ENCODE results near the gene ZWILCH.

ZWILCH gene

DNA sequence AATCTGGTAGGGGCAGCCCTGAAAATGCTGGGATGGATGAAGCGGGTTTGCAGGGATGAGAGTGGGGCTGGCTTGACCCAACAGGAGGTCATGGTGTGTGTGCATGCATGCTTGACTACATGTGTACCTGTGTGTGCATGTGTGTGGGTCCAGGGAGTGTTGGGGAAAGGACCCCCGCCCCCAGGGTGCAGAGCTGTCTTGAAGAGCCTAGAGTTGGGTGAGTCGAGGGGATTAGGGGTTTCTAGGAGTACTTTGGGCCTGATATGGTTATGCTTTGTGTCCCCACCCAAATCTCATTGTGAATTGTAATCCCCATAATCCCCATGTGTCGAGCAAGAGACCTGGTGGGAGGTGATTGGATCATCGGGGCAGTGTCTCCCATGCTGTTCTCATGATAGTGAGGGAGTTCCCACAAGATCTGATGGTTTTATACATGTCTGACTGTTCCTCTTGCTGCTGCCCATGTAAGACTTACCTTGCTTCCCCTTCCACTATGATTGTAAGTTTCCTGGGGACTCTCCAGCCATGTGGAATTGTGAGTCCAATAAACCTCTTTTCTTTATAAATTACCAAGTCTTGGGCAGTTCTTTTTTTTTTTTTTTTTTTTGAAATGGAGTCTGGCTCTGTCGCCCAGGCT is 65.8 kb downstream of the ZWILCH start:
- H3K36me3 ChIP-seq (ENCODE audit: insufficient read depth, low read length): no peaks in the 10 kb centered on the region
- H3K4me1 ChIP-seq (ENCODE audit: control insufficient read depth, insufficient read depth, low read length): peaks cover 4% of the 10 kb centered on the region
- H3K4me3 ChIP-seq (ENCODE audit: low read length): no peak overlapping the region
- H3K9ac ChIP-seq (ENCODE audit: low read depth, low read length): no peak overlapping the region
- no peaks in the 10 kb centered on the region for H3K9me3 ChIP-seq (replicated peaks; ENCODE audit: low read length)
- H3K4me2 ChIP-seq (ENCODE audit: low read length): no peak overlapping the region
- H3K27me3 ChIP-seq (ENCODE audit: control insufficient read depth, insufficient read depth, low read length): no peaks in the 10 kb centered on the region

DNA sequence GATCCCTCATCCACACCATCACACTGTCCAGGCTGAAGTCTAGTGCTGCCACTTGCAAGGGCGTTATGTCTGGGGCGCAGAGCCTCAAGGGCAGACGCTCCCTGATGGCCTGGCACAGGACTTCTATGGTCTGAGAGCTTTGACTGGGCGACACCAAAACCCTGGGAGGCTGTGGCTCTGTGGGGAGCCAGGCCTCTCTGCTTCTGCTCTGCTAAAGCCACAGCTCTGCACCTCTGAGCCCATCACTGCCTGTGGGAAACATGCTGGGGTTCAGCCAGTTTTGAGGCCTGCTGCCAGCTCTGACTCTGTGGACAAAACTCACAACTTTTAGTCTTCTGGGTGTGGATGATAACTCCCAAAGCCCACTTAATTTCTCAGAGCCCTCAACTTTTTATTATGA is 67.0 kb downstream of the ZWILCH start:
- Histone ChIP-seq H3K4me2 (ENCODE audit: low read length) (no peak overlapping the region), H3K9me3 (replicated peaks; ENCODE audit: low read length) (no peaks in the 10 kb centered on the region), H3K9ac (ENCODE audit: low read depth, low read length) (no peak overlapping the region), H3K4me1 (ENCODE audit: control insufficient read depth, insufficient read depth, low read length) (no peaks in the 10 kb centered on the region), H3K4me3 (ENCODE audit: low read length) (no peak overlapping the region), H3K36me3 (ENCODE audit: insufficient read depth, low read length) (no peaks in the 10 kb centered on the region), H3K27me3 (ENCODE audit: control insufficient read depth, insufficient read depth, low read length) (no peaks in the 10 kb centered on the region)

DNA sequence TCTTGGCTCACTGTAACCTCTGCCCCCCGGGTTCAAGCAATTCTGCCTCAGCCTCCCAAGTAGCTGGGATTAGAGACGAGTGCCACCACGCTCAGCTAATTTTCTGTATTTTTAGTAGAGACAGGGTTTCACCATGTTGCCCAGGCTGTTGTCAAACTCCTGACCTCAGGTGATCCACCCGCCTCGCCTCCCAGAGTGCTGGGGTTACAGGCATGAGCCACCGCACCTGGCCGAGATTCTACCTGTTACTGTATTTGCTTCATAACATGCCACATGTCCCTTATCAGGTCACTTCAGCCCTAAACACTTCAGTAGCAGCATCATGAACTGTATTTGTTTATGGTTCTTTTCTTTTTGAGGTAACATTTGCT is 68.2 kb downstream of the ZWILCH start:
- peaks cover 4% of the 10 kb centered on the region for H3K4me1 ChIP-seq (ENCODE audit: control insufficient read depth, insufficient read depth, low read length)
- H3K36me3 ChIP-seq (ENCODE audit: insufficient read depth, low read length): no peaks in the 10 kb centered on the region
- no peak overlapping the region for H3K9ac ChIP-seq (ENCODE audit: low read depth, low read length)
- no peaks in the 10 kb centered on the region for H3K27me3 ChIP-seq (ENCODE audit: control insufficient read depth, insufficient read depth, low read length)
- no peaks in the 10 kb centered on the region for H3K9me3 ChIP-seq (replicated peaks; ENCODE audit: low read length)
- H3K4me2 ChIP-seq (ENCODE audit: low read length): no peak overlapping the region
- H3K4me3 ChIP-seq (ENCODE audit: low read length): no peak overlapping the region

DNA sequence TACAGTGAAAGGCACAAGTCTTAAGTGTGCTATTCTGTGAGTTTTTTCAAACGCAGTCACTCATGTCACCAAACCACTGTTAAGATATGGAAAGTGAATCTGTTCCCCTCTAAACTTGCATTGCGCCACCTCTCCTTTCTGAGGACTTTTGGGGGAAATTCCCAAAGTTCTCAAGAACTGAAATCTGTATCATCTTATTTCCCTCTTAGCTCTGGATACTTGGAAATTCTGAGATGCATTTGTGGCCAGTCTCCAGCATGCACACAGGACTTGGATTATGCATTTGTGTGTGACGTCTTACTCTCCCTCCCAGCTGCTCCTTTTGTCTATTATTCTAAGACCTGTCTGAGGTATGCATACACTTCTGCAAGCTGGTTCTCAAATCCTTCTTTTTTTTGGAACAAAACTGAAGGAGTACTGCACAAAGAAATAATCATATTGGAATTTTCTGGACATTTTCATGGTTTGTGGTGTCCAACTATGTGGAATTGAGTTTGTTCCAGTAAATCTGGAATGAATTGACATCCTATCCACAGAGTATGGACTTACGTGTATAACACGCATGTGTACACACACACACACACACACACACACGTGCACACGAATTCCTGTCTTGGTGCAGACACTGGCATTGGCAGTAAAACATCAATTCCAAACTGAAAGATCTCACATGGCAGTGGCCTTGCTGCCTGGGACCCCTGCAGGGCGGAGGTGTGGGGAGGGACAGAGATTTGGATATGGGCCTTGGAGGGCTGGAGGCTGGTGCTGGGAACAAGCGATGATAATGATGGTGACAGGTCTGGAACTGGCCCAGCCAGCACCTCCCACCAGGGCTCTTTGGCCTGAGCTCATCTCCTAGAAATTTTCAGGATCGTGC is 68.8 kb downstream of the ZWILCH start:
- Histone ChIP-seq H3K36me3 (ENCODE audit: insufficient read depth, low read length) (no peaks in the 10 kb centered on the region), H3K4me2 (ENCODE audit: low read length) (no peak overlapping the region), H3K4me3 (ENCODE audit: low read length) (no peak overlapping the region)

DNA sequence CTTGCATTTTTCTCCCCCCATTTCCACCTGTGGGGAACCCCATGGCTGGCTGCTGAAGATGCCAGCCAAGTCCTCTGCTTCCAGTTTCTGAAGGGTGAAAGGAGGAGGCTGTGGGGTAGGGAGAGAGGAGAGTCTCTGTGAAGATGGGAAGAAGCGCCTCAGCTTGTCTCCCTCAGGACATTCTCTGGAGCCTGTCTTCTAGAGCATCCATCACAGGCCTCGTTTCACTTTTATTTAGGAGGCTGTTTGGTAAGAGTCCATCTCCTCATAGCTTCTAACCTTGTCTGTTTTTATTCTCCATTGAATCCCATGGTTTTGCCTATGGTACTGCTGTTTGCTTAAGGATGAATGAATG is 69.4 kb downstream of the ZWILCH start:
- no peak overlapping the region for H3K4me3 ChIP-seq (ENCODE audit: low read length)
- H3K9me3 ChIP-seq (replicated peaks; ENCODE audit: low read length): no peaks in the 10 kb centered on the region
- no peaks in the 10 kb centered on the region for H3K36me3 ChIP-seq (ENCODE audit: insufficient read depth, low read length)
- H3K4me2 ChIP-seq (ENCODE audit: low read length): no peak overlapping the region
- H3K9ac ChIP-seq (ENCODE audit: low read depth, low read length): no peak overlapping the region
- peaks cover 7% of the 10 kb centered on the region for H3K4me1 ChIP-seq (ENCODE audit: control insufficient read depth, insufficient read depth, low read length)
- H3K27me3 ChIP-seq (ENCODE audit: control insufficient read depth, insufficient read depth, low read length): no peaks in the 10 kb centered on the region

More for the DNA sequence above, 68.8 kb downstream of the ZWILCH start:
- H3K9ac ChIP-seq (ENCODE audit: low read depth, low read length): no peak overlapping the region
- H3K9me3 ChIP-seq (replicated peaks; ENCODE audit: low read length): no peaks in the 10 kb centered on the region
- H3K4me1 ChIP-seq (ENCODE audit: control insufficient read depth, insufficient read depth, low read length): peaks cover 7% of the 10 kb centered on the region
- no peaks in the 10 kb centered on the region for H3K27me3 ChIP-seq (ENCODE audit: control insufficient read depth, insufficient read depth, low read length)

DNA sequence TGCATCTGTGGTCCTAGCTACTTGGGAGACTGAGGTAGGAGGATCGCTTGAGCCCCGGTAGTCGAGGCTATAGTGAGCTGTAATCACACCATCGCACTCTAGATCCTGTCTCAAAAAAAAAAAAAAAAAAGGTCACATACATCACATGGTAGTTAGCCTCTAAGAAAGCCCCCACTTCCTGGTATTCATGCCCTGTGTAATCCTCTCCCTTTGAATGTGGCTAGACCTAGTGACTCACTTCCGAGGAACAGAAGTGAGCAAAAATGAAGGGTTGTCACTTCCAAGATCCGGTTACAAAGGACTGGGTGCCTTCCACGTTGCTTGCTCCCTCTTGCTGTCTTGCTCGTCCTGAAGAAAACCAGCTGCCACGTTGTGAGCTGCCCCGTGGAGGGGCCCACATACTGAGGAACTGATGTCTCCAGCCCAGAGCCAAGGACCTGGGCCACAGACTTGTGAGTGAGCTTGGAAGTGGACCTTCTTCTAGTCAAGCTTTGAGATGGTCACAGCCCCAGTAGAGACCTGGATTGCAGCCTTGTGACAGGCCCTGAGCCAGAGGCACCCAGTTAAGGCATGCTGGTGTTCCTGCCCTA is 73.3 kb downstream of the ZWILCH start:
- Histone ChIP-seq H3K27me3 (ENCODE audit: control insufficient read depth, insufficient read depth, low read length) (no peaks in the 10 kb centered on the region), H3K9ac (ENCODE audit: low read depth, low read length) (no peak overlapping the region), H3K4me2 (ENCODE audit: low read length) (no peak overlapping the region), H3K9me3 (replicated peaks; ENCODE audit: low read length) (no peaks in the 10 kb centered on the region), H3K4me1 (ENCODE audit: control insufficient read depth, insufficient read depth, low read length) (peaks cover 13% of the 10 kb centered on the region), H3K4me3 (ENCODE audit: low read length) (no peak overlapping the region), H3K36me3 (ENCODE audit: insufficient read depth, low read length) (no peaks in the 10 kb centered on the region)

DNA sequence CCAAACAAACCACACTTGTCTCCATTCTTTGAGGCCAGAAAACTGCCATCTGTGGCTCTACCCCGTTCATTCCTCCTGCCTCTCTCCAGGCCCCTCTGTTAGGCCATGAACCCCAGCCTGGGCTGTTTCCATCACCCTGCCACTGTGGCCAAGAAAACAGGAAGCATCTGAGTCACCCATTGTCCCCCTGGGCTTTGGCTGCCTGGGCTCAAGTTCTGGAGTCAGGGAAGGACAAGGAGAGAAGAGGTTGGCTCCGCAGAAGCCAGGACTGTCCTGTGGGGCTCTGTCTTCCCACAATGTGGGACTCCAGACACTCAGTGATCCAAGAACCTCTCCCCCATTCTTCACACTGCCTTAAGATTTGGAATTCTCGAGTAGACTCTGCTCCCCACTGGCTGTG is 75.5 kb downstream of the ZWILCH start:
- no peaks in the 10 kb centered on the region for H3K9me3 ChIP-seq (replicated peaks; ENCODE audit: low read length)
- H3K4me3 ChIP-seq (ENCODE audit: low read length): no peak overlapping the region
- peaks cover 13% of the 10 kb centered on the region for H3K4me1 ChIP-seq (ENCODE audit: control insufficient read depth, insufficient read depth, low read length)
- H3K36me3 ChIP-seq (ENCODE audit: insufficient read depth, low read length): no peaks in the 10 kb centered on the region
- peaks cover 7% of the 10 kb centered on the region for H3K27me3 ChIP-seq (ENCODE audit: control insufficient read depth, insufficient read depth, low read length)
- no peak overlapping the region for H3K9ac ChIP-seq (ENCODE audit: low read depth, low read length)
- no peak overlapping the region for H3K4me2 ChIP-seq (ENCODE audit: low read length)

DNA sequence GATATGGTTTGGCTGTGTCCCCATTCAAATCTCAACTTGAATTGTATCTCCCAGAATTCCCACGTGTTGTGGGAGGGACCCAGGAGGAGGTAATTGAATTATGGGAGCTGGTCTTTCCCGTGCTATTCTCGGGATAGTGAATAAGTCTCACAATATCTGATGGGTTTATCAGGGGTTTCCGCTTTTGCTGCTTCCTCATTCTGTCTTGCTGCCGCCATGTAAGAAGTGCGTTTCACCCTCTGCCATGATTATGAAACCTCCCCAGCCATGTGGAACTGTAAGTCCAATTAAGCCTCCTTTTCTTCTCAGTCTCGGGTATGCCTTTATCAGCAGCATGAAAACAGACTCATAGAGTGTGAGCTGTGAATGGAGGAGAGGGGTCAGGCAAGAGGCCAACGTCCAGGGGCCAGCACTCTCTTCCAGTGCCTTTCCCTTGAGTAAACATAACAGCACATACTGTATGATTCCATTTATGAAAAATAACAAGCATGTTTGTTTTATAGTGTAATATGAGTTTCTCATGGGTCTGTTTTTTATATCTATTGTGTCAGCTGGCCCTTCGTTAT is 76.9 kb downstream of the ZWILCH start:
- Histone ChIP-seq H3K4me2 (ENCODE audit: low read length) (no peak overlapping the region), H3K4me1 (ENCODE audit: control insufficient read depth, insufficient read depth, low read length) (peaks cover 13% of the 10 kb centered on the region), H3K9me3 (replicated peaks; ENCODE audit: low read length) (no peaks in the 10 kb centered on the region), H3K36me3 (ENCODE audit: insufficient read depth, low read length) (no peaks in the 10 kb centered on the region), H3K9ac (ENCODE audit: low read depth, low read length) (no peak overlapping the region), H3K27me3 (ENCODE audit: control insufficient read depth, insufficient read depth, low read length) (peaks cover 16% of the 10 kb centered on the region), H3K4me3 (ENCODE audit: low read length) (no peak overlapping the region)

DNA sequence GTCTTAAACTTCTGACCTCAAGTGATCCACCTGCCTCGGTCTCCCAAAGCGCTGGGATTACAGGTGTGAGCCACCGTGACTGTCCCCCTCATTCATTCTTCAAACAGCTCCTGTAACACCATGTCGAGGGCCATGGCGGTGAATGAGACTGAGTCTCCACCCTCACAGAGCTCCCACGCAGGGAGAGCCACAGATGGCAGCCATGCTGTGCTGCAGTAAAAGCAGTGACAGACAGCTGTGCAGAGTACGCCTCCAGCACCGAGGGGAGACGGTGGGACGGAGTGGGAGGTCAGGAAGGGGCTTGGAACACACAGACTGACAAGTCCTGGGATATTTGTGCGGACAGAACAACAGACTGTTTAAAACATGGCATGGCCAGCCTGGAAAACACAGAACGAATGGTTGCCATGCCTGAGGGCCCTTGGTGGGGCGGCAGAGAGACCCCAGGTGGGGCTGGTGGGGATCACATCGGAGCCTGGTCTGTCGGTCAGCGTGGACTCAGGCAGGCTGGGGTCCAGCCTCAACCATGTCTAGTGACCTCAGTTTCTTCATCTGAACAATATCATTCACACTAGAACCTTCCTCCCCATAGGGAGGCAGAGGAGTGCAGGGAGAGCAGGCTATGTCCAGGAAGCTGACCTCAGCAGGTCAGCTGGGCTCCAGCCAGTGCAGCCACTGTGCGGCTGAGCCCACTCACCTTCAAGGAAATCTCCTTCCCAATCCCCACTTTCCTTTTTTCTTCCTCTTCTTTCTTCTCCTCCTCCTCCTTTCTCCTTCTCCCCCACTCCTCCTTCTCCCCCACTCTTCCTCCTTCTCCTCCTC is 81.2 kb downstream of the ZWILCH start:
- no peaks in the 10 kb centered on the region for H3K4me1 ChIP-seq (ENCODE audit: control insufficient read depth, insufficient read depth, low read length)
- no peak overlapping the region for H3K4me3 ChIP-seq (ENCODE audit: low read length)
- H3K4me2 ChIP-seq (ENCODE audit: low read length): no peak overlapping the region
- H3K9ac ChIP-seq (ENCODE audit: low read depth, low read length): no peak overlapping the region
- no peaks in the 10 kb centered on the region for H3K36me3 ChIP-seq (ENCODE audit: insufficient read depth, low read length)
- no peaks in the 10 kb centered on the region for H3K9me3 ChIP-seq (replicated peaks; ENCODE audit: low read length)
- peaks cover 50% of the 10 kb centered on the region for H3K27me3 ChIP-seq (ENCODE audit: control insufficient read depth, insufficient read depth, low read length)

DNA sequence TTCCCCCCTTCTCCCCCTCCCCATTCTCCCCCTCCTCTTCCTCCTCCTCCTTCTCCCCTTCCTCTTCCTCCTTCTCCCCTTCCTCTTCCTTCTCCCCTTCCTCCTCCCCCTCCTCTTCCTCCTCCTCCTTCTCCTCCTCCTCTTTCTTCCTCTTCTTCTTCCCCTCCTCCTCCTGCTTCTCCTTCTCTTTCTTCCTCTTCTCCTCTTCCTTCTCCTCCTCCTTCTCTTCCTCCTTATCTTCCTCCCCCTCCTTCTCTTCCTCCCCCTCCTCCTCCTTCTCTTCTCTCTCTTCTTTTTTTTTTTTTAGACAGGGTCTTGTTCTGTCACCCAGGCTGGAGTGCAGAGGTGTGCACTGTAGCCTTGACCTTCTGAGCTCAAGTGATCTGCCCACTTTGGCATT is 81.9 kb downstream of the ZWILCH start:
- H3K36me3 ChIP-seq (ENCODE audit: insufficient read depth, low read length): no peaks in the 10 kb centered on the region
- no peak overlapping the region for H3K4me3 ChIP-seq (ENCODE audit: low read length)
- H3K9me3 ChIP-seq (replicated peaks; ENCODE audit: low read length): no peaks in the 10 kb centered on the region
- no peak overlapping the region for H3K9ac ChIP-seq (ENCODE audit: low read depth, low read length)
- H3K4me2 ChIP-seq (ENCODE audit: low read length): no peak overlapping the region
- no peaks in the 10 kb centered on the region for H3K4me1 ChIP-seq (ENCODE audit: control insufficient read depth, insufficient read depth, low read length)
- peaks cover 50% of the 10 kb centered on the region for H3K27me3 ChIP-seq (ENCODE audit: control insufficient read depth, insufficient read depth, low read length)

DNA sequence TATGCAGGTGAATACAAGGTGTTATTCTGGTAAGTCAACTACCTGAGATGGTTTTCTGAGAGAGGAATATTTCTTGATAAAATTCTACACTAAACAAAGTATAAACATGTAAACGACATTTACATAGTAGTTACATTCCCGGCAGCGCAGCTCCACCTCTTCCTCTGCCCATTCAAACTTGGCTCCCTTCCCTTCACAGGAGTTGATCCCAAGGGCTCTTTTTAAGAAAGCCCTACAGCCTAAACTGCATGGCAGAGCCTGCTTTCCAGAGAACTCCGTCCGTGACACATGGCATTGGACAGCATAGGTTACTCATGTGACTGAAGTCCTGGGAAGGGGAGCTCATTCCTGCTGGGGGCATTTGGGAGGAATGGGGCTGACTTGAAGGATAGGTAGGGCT is 82.6 kb downstream of the ZWILCH start:
- H3K9ac ChIP-seq (ENCODE audit: low read depth, low read length): no peak overlapping the region
- no peak overlapping the region for H3K4me3 ChIP-seq (ENCODE audit: low read length)
- no peaks in the 10 kb centered on the region for H3K36me3 ChIP-seq (ENCODE audit: insufficient read depth, low read length)
- H3K4me2 ChIP-seq (ENCODE audit: low read length): no peak overlapping the region
- no peaks in the 10 kb centered on the region for H3K4me1 ChIP-seq (ENCODE audit: control insufficient read depth, insufficient read depth, low read length)
- H3K9me3 ChIP-seq (replicated peaks; ENCODE audit: low read length): no peaks in the 10 kb centered on the region
- peaks cover 53% of the 10 kb centered on the region for H3K27me3 ChIP-seq (ENCODE audit: control insufficient read depth, insufficient read depth, low read length)
